Fibroblast of villous mesenchyme (primary cell): ENCODE measurements around the gene RERE. TPM values are rescaled to one million over a fixed set of nuclear protein-coding genes. Genes with fewer than 3 reads are reported as not detected.

Source experiments
- DNase-seq: peaks from one replicate; pipeline ENCODE4 v3.0.0-alpha.2; 2010; ENCODE audit warnings: low read depth
- H3K4me3 ChIP-seq: 2 replicates; pipeline ENCODE4 v1.5.1; 2011; ENCODE audit warnings: low read depth, mild to moderate bottlenecking, low read length
- CTCF ChIP-seq: IDR thresholded peaks from 2 replicates; pipeline ENCODE4 v1.5.1; 2012; ENCODE audit warnings: low read depth, mild to moderate bottlenecking, low read length; ENCODE audit not compliant: insufficient read depth
- total RNA-seq: library from RNA; depleted of rRNA; stranded (reverse); fragments of >200 nt; gene quantifications from 2 replicates; pipeline ENCODE4 v1.2.3, GENCODE V29; 2012

RERE gene
- total RNA-seq, 1 donor, result 51.4 TPM

- H3K4me3 ChIP-seq, result no peak overlapping the region
- DNase-seq, result peak; percentile 89
- no peak for TF ChIP-seq CTCF
Observed at GRCh38 chr1:8408151-8408839, 409.1 kb downstream of the RERE start.

GRCh38 chr1:8407652-8408051, 409.8 kb downstream of the RERE start:
- no peak for TF ChIP-seq CTCF
- H3K4me3 ChIP-seq, result no peak overlapping the region
- no peak for DNase-seq

GRCh38 chr1:8406960-8407359, 410.5 kb downstream of the RERE start:
- no peak for TF ChIP-seq CTCF
- peak; percentile 45 for DNase-seq

GRCh38 chr1:8406011-8406410, 411.4 kb downstream of the RERE start:
- TF ChIP-seq CTCF, result no peak

More at GRCh38 chr1:8406960-8407359, 410.5 kb downstream of the RERE start:
- H3K4me3 ChIP-seq, result no peak overlapping the region

GRCh38 chr1:8404460-8405370, 412.7 kb downstream of the RERE start:
- no peak overlapping the region for H3K4me3 ChIP-seq
- TF ChIP-seq CTCF, result no peak

More at GRCh38 chr1:8406011-8406410, 411.4 kb downstream of the RERE start:
- H3K4me3 ChIP-seq, result no peak overlapping the region
- DNase-seq, result no peak

GRCh38 chr1:8402109-8402710, 415.2 kb downstream of the RERE start:
- DNase-seq, result no peak
- H3K4me3 ChIP-seq, result no peak overlapping the region
- TF ChIP-seq CTCF, result no peak

More at GRCh38 chr1:8404460-8405370, 412.7 kb downstream of the RERE start:
- DNase-seq, result no peak
